ENCODE data around the gene CELSR1.

CELSR1 gene

GRCh38 chr22:46484156-46484860 lies 53.1 kb downstream of the CELSR1 start:
- in situ Hi-C loops (cut with MboI; ENCODE audit: low pct_unique_long_range_greater_than_20kb, low sequenced_read_pairs, unreplicated experiment): no loop called here
- DNase-seq (ENCODE audit: low spot score): no peak
- TF ChIP-seq CTCF (IDR thresholded peaks at IDR 0.05; ENCODE audit: extremely low read depth, insufficient read depth, missing control alignments): no peak

GRCh38 chr22:46483353-46483752 lies 54.1 kb downstream of the CELSR1 start:
- in situ Hi-C loops (cut with MboI; ENCODE audit: low pct_unique_long_range_greater_than_20kb, low sequenced_read_pairs, unreplicated experiment): no loop called here
- DNase-seq (ENCODE audit: low spot score): no peak
- no peak for TF ChIP-seq CTCF (IDR thresholded peaks at IDR 0.05; ENCODE audit: extremely low read depth, insufficient read depth, missing control alignments)

- in situ Hi-C loops (cut with MboI; ENCODE audit: low pct_unique_long_range_greater_than_20kb, low sequenced_read_pairs, unreplicated experiment): no loop called here
- DNase-seq (ENCODE audit: low spot score): no peak
- TF ChIP-seq CTCF (IDR thresholded peaks at IDR 0.05; ENCODE audit: extremely low read depth, insufficient read depth, missing control alignments): no peak
Observed at GRCh38 chr22:46482056-46482675, 55.3 kb downstream of the CELSR1 start.

GRCh38 chr22:46481386-46481785 lies 56.0 kb downstream of the CELSR1 start:
- TF ChIP-seq CTCF (IDR thresholded peaks at IDR 0.05; ENCODE audit: extremely low read depth, insufficient read depth, missing control alignments): no peak
- no peak for DNase-seq (ENCODE audit: low spot score)

GRCh38 chr22:46480396-46480795 lies 57.0 kb downstream of the CELSR1 start:
- no peak for DNase-seq (ENCODE audit: low spot score)
- in situ Hi-C loops (cut with MboI; ENCODE audit: low pct_unique_long_range_greater_than_20kb, low sequenced_read_pairs, unreplicated experiment): no loop called here
- TF ChIP-seq CTCF (IDR thresholded peaks at IDR 0.05; ENCODE audit: extremely low read depth, insufficient read depth, missing control alignments): no peak

More at GRCh38 chr22:46481386-46481785, 56.0 kb downstream of the CELSR1 start:
- in situ Hi-C loops (cut with MboI; ENCODE audit: low pct_unique_long_range_greater_than_20kb, low sequenced_read_pairs, unreplicated experiment): no loop called here

GRCh38 chr22:46479046-46479445 lies 58.4 kb downstream of the CELSR1 start:
- in situ Hi-C loops (cut with MboI; ENCODE audit: low pct_unique_long_range_greater_than_20kb, low sequenced_read_pairs, unreplicated experiment): no loop called here
- TF ChIP-seq CTCF (IDR thresholded peaks at IDR 0.05; ENCODE audit: extremely low read depth, insufficient read depth, missing control alignments): no peak

More at GRCh38 chr22:46479046-46479445, 58.4 kb downstream of the CELSR1 start:
- DNase-seq (ENCODE audit: low spot score): no peak

Data from GM13977 (cell line).